Ishikawa (cell line): ENCODE measurements around the gene SAMD8.

Experiments used
- CEBPB ChIP-seq: IDR thresholded peaks from 2 replicates; pipeline ENCODE4 v1.6.1; 2012
- CREB1 ChIP-seq: IDR thresholded peaks from 2 replicates; pipeline ENCODE4 v1.6.1; 2012; ENCODE audit warnings: low read depth
- EGR1 ChIP-seq: IDR thresholded peaks from 2 replicates; pipeline ENCODE4 v1.6.1; 2012
- EP300 ChIP-seq: IDR thresholded peaks from 2 replicates; pipeline ENCODE4 v1.6.1; 2012; ENCODE audit warnings: borderline replicate concordance
- NFIC ChIP-seq: IDR thresholded peaks from 2 replicates; pipeline ENCODE4 v1.6.1; 2012
- RAD21 ChIP-seq: IDR thresholded peaks from 2 replicates; pipeline ENCODE4 v1.6.1; 2012; ENCODE audit warnings: low read depth
- TAF1 ChIP-seq: IDR thresholded peaks from 2 replicates; pipeline ENCODE4 v1.6.1; 2012; ENCODE audit warnings: low read depth, mild to moderate bottlenecking
- TEAD4 ChIP-seq: IDR thresholded peaks from 2 replicates; pipeline ENCODE4 v1.6.1; 2012
- YY1 ChIP-seq: IDR thresholded peaks from 2 replicates; pipeline ENCODE4 v1.6.1; 2012; ENCODE audit warnings: low read depth
- ZBTB7A ChIP-seq: IDR thresholded peaks from 2 replicates; pipeline ENCODE4 v1.6.1; 2012; ENCODE audit warnings: low read depth
- TF ChIP-seq, protein P1 (sequence below): IDR thresholded peaks from 2 replicates; pipeline ENCODE4 v1.6.1; 2012; ENCODE audit warnings: low read depth, mild to moderate bottlenecking
- TF ChIP-seq, protein P2 (sequence below): IDR thresholded peaks from 2 replicates; pipeline ENCODE4 v1.6.1; 2012
- TF ChIP-seq, protein P3 (sequence below): IDR thresholded peaks from 2 replicates; pipeline ENCODE4 v1.6.1; 2012

DNA sequence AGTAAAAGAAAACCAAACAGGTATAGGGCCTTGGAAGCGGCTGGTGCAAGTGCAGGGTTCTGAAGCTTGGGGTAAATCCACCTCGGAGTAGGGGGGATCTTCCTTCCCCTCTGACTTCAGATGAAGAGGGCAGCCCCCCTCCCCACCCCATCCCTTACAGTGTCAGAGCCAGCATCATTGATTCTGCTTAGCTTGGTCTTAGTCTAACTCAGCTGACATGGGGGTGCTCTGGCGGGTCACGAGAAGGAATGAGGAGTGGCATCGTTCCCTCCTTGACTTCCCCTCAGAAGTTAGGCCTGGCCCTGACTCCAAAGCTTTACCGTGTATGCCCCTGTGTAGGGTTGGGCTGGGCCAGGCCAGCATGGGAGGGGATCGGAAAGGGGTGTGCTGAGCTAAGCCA lies 44.2 kb upstream of the SAMD8 start:
- TF ChIP-seq RAD21 (no peak), NFIC (no peak), CEBPB (no peak), ZBTB7A (no peak), TEAD4 (no peak), EP300 (no peak), TAF1 (no peak), YY1 (no peak), CREB1 (no peak), EGR1 (no peak)
- TF ChIP-seq, protein P1, sequence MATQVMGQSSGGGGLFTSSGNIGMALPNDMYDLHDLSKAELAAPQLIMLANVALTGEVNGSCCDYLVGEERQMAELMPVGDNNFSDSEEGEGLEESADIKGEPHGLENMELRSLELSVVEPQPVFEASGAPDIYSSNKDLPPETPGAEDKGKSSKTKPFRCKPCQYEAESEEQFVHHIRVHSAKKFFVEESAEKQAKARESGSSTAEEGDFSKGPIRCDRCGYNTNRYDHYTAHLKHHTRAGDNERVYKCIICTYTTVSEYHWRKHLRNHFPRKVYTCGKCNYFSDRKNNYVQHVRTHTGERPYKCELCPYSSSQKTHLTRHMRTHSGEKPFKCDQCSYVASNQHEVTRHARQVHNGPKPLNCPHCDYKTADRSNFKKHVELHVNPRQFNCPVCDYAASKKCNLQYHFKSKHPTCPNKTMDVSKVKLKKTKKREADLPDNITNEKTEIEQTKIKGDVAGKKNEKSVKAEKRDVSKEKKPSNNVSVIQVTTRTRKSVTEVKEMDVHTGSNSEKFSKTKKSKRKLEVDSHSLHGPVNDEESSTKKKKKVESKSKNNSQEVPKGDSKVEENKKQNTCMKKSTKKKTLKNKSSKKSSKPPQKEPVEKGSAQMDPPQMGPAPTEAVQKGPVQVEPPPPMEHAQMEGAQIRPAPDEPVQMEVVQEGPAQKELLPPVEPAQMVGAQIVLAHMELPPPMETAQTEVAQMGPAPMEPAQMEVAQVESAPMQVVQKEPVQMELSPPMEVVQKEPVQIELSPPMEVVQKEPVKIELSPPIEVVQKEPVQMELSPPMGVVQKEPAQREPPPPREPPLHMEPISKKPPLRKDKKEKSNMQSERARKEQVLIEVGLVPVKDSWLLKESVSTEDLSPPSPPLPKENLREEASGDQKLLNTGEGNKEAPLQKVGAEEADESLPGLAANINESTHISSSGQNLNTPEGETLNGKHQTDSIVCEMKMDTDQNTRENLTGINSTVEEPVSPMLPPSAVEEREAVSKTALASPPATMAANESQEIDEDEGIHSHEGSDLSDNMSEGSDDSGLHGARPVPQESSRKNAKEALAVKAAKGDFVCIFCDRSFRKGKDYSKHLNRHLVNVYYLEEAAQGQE, result no peak
- TF ChIP-seq, protein P2, sequence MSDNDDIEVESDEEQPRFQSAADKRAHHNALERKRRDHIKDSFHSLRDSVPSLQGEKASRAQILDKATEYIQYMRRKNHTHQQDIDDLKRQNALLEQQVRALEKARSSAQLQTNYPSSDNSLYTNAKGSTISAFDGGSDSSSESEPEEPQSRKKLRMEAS, result no peak
- TF ChIP-seq, protein P3, sequence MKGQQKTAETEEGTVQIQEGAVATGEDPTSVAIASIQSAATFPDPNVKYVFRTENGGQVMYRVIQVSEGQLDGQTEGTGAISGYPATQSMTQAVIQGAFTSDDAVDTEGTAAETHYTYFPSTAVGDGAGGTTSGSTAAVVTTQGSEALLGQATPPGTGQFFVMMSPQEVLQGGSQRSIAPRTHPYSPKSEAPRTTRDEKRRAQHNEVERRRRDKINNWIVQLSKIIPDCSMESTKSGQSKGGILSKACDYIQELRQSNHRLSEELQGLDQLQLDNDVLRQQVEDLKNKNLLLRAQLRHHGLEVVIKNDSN, result no peak
